ENCODE data around the gene VSX2. TPM values are rescaled to one million over a fixed set of nuclear protein-coding genes. Genes with fewer than 3 reads are reported as not detected.

VSX2 gene
- total RNA-seq, 1 experiment from 2014 or later = not detected

GRCh38 chr14:74299061-74299545 is 59.9 kb downstream of the VSX2 start:
- H3K9me3 ChIP-seq (ENCODE audit: control insufficient read depth, low read depth, low read length) = no peaks in the 10 kb centered on the region
- H3K27ac Mint-ChIP-seq = peak overlapping the region in 2 of 3 experiments; percentile 16 to 62; a peak in 3 of 7 replicates
- no peak overlapping the region for H2BK120ac ChIP-seq (ENCODE audit: low read depth, low read length, poor library complexity, severe bottlenecking)
- no peaks in the 10 kb centered on the region; the same call in 1 of the 2 replicates for H3K27me3 ChIP-seq (ENCODE audit: insufficient read depth, low read length)
- H3K4me1 Mint-ChIP-seq = peaks cover 24 to 27% of the 10 kb centered on the region in 2 experiments
- H4K91ac ChIP-seq (ENCODE audit: insufficient read length, low read depth, low read length) = no peak overlapping the region
- H3K79me1 ChIP-seq (ENCODE audit: insufficient read depth, low read depth, low read length, poor library complexity, severe bottlenecking) = peaks cover 3% of the 10 kb centered on the region
- peaks cover 13% of the 10 kb centered on the region; the same call in 1 of the 2 replicates for H3K79me2 ChIP-seq (ENCODE audit: insufficient read depth, low read length)
- H3K9me3 Mint-ChIP-seq = no peaks in the 10 kb centered on the region; a peak in 1 of 5 replicates
- no peak for TF ChIP-seq CTCF (conservative IDR thresholded peaks at IDR 0.05)
- H2BK20ac ChIP-seq (ENCODE audit: low read depth, low read length, poor library complexity, severe bottlenecking) = no peak overlapping the region
- no peak overlapping the region for H3K4ac ChIP-seq (ENCODE audit: low read depth, low read length)
- H2AFZ ChIP-seq (ENCODE audit: low read length) = no peak overlapping the region
- no peak overlapping the region for H4K8ac ChIP-seq (replicated peaks; ENCODE audit: insufficient read length, low read depth, low read length)
- H3T11ph ChIP-seq (ENCODE audit: low read length) = no peak overlapping the region
- H3K4me1 ChIP-seq (ENCODE audit: insufficient read depth, low read length) = no peaks in the 10 kb centered on the region; the same call in 1 of the 2 replicates
- H3K18ac ChIP-seq (ENCODE audit: insufficient read length, low read depth, low read length) = no peak overlapping the region
- H3K9ac ChIP-seq (ENCODE audit: extremely low read depth, insufficient read length, low read length) = no peak overlapping the region
- no peak for DNase-seq
- H4K5ac ChIP-seq (ENCODE audit: insufficient read length, low read depth, low read length) = no peak overlapping the region
- no peak overlapping the region for H3K14ac ChIP-seq (ENCODE audit: insufficient read depth, low read length)
- H3K36me3 Mint-ChIP-seq (ENCODE audit: insufficient read depth in 1 of 3, low read depth in 3 of 3) = peaks cover 21 to 55% (median 51%) of the 10 kb centered on the region in 3 experiments
- H3K4me2 ChIP-seq (ENCODE audit: insufficient read depth, insufficient read length, low read length) = no peak overlapping the region
- H2AK5ac ChIP-seq (ENCODE audit: insufficient read length, low read length) = no peak overlapping the region
- H2BK5ac ChIP-seq (ENCODE audit: insufficient read length, low read length) = no peak overlapping the region
- no peak overlapping the region for H3K23ac ChIP-seq (ENCODE audit: insufficient read length, low read depth, low read length)
- no peaks in the 10 kb centered on the region for H4K20me1 ChIP-seq (ENCODE audit: control insufficient read depth, insufficient read depth, insufficient read length)
- WGBS (ENCODE audit: extremely low coverage, insufficient read length, low lambda C conversion rate) = no CpG with 5 or more reads among the region's 10 CpGs
- H2BK12ac ChIP-seq (ENCODE audit: insufficient read length, low read depth, low read length) = no peak overlapping the region
- no peaks in the 10 kb centered on the region; the same call in 1 of the 2 replicates for H3K27me3 Mint-ChIP-seq (ENCODE audit: low read depth)
- H3K56ac ChIP-seq (ENCODE audit: insufficient read length, low read depth, low read length) = no peak overlapping the region
- H3K23me2 ChIP-seq (ENCODE audit: insufficient read length, low read depth, low read length, poor library complexity, severe bottlenecking) = peaks cover 6% of the 10 kb centered on the region
- no peak overlapping the region for H2BK15ac ChIP-seq (ENCODE audit: low read depth, low read length)
- no peak overlapping the region for H3K27ac ChIP-seq (ENCODE audit: insufficient read length, low read depth, low read length)
- no peak overlapping the region for H3K4me3 Mint-ChIP-seq

Measured in H9 (cell line).